Measurements from ENCODE around the gene MEGF6.

MEGF6 gene

GRCh38 chr1:3645247-3645646, 33.9 kb upstream of the MEGF6 start:
- TF ChIP-seq OSR1 (CRISPR knock-in tag; IDR thresholded peaks at IDR 0.05) (no peak), ARNTL (CRISPR knock-in tag; IDR thresholded peaks at IDR 0.05; ENCODE audit: borderline replicate concordance, low read depth) (no peak), CSDC2 (CRISPR knock-in tag; IDR thresholded peaks at IDR 0.05) (no peak), PATZ1 (CRISPR knock-in tag; IDR thresholded peaks at IDR 0.05; ENCODE audit: borderline replicate concordance) (no peak), BACH2 (CRISPR knock-in tag; IDR thresholded peaks at IDR 0.05; ENCODE audit: borderline replicate concordance) (no peak), ZNF565 (CRISPR knock-in tag; conservative IDR thresholded peaks at IDR 0.05; ENCODE audit: low read depth) (no peak), RARB (CRISPR knock-in tag; IDR thresholded peaks at IDR 0.05) (no peak), TCF4 (CRISPR knock-in tag; IDR thresholded peaks at IDR 0.05; ENCODE audit: borderline replicate concordance) (no peak), ESRRG (CRISPR knock-in tag; IDR thresholded peaks at IDR 0.05) (no peak), ISL1 (CRISPR knock-in tag; IDR thresholded peaks at IDR 0.05) (no peak), ZNF70 (CRISPR knock-in tag; IDR thresholded peaks at IDR 0.05) (no peak), ZFP3 (CRISPR knock-in tag; IDR thresholded peaks at IDR 0.05) (no peak), ZC3H10 (CRISPR knock-in tag; IDR thresholded peaks at IDR 0.05) (no peak), ZNF8 (CRISPR knock-in tag; IDR thresholded peaks at IDR 0.05) (no peak)
- TF ChIP-seq, protein P1, sequence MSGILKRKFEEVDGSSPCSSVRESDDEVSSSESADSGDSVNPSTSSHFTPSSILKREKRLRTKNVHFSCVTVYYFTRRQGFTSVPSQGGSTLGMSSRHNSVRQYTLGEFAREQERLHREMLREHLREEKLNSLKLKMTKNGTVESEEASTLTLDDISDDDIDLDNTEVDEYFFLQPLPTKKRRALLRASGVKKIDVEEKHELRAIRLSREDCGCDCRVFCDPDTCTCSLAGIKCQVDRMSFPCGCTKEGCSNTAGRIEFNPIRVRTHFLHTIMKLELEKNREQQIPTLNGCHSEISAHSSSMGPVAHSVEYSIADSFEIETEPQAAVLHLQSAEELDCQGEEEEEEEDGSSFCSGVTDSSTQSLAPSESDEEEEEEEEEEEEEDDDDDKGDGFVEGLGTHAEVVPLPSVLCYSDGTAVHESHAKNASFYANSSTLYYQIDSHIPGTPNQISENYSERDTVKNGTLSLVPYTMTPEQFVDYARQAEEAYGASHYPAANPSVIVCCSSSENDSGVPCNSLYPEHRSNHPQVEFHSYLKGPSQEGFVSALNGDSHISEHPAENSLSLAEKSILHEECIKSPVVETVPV (CRISPR knock-in tag; IDR thresholded peaks at IDR 0.05), result no peak
- no peak for ATAC-seq

DNA sequence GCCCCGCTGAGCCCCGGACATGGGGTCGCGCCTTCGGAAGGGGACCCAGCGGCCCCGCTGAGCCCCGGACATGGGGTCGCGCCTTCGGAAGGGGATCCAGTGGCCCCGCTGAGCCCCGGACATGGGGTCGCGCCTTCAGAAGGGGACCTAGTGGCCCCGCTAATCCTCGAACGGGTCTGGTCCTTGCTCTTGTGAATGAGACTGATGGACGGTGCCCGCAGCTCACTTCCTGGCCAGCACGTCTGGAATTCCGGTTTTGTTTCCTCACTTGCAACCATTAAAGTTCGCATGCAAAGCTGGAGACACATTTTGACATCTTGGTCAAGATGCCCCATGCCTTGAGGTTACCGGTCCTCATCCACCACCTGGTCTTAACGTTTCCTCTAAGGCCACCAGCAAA, 33.0 kb upstream of the MEGF6 start:
- no peak for TF ChIP-seq OSR1 (CRISPR knock-in tag; IDR thresholded peaks at IDR 0.05)
- TF ChIP-seq, protein P2, sequence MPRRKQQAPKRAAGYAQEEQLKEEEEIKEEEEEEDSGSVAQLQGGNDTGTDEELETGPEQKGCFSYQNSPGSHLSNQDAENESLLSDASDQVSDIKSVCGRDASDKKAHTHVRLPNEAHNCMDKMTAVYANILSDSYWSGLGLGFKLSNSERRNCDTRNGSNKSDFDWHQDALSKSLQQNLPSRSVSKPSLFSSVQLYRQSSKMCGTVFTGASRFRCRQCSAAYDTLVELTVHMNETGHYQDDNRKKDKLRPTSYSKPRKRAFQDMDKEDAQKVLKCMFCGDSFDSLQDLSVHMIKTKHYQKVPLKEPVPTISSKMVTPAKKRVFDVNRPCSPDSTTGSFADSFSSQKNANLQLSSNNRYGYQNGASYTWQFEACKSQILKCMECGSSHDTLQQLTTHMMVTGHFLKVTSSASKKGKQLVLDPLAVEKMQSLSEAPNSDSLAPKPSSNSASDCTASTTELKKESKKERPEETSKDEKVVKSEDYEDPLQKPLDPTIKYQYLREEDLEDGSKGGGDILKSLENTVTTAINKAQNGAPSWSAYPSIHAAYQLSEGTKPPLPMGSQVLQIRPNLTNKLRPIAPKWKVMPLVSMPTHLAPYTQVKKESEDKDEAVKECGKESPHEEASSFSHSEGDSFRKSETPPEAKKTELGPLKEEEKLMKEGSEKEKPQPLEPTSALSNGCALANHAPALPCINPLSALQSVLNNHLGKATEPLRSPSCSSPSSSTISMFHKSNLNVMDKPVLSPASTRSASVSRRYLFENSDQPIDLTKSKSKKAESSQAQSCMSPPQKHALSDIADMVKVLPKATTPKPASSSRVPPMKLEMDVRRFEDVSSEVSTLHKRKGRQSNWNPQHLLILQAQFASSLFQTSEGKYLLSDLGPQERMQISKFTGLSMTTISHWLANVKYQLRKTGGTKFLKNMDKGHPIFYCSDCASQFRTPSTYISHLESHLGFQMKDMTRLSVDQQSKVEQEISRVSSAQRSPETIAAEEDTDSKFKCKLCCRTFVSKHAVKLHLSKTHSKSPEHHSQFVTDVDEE (CRISPR knock-in tag; IDR thresholded peaks at IDR 0.05), result no peak
- no peak for TF ChIP-seq ESRRG (CRISPR knock-in tag; IDR thresholded peaks at IDR 0.05)
- TF ChIP-seq CREB5 (CRISPR knock-in tag; IDR thresholded peaks at IDR 0.05; ENCODE audit: low read depth), result no peak
- no peak for TF ChIP-seq ZNF70 (CRISPR knock-in tag; IDR thresholded peaks at IDR 0.05)
- TF ChIP-seq PATZ1 (CRISPR knock-in tag; IDR thresholded peaks at IDR 0.05; ENCODE audit: borderline replicate concordance), result no peak
- TF ChIP-seq ISL1 (CRISPR knock-in tag; IDR thresholded peaks at IDR 0.05), result no peak
- no peak for TF ChIP-seq TCF4 (CRISPR knock-in tag; IDR thresholded peaks at IDR 0.05; ENCODE audit: borderline replicate concordance)
- TF ChIP-seq, protein P1 (CRISPR knock-in tag; IDR thresholded peaks at IDR 0.05), result no peak
- no peak for TF ChIP-seq ARNTL (CRISPR knock-in tag; IDR thresholded peaks at IDR 0.05; ENCODE audit: borderline replicate concordance, low read depth)
- no peak for TF ChIP-seq ZFP30 (CRISPR knock-in tag; IDR thresholded peaks at IDR 0.05)
- no peak for TF ChIP-seq ZC3H10 (CRISPR knock-in tag; IDR thresholded peaks at IDR 0.05)
- TF ChIP-seq ZFP3 (CRISPR knock-in tag; IDR thresholded peaks at IDR 0.05), result no peak
- TF ChIP-seq, protein P3, sequence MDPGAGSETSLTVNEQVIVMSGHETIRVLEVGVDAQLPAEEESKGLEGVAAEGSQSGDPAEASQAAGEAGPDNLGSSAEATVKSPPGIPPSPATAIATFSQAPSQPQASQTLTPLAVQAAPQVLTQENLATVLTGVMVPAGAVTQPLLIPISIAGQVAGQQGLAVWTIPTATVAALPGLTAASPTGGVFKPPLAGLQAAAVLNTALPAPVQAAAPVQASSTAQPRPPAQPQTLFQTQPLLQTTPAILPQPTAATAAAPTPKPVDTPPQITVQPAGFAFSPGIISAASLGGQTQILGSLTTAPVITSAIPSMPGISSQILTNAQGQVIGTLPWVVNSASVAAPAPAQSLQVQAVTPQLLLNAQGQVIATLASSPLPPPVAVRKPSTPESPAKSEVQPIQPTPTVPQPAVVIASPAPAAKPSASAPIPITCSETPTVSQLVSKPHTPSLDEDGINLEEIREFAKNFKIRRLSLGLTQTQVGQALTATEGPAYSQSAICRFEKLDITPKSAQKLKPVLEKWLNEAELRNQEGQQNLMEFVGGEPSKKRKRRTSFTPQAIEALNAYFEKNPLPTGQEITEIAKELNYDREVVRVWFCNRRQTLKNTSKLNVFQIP (CRISPR knock-in tag; IDR thresholded peaks at IDR 0.05; ENCODE audit: borderline replicate concordance, low read depth), result no peak
- no peak for TF ChIP-seq PPARA (CRISPR knock-in tag; IDR thresholded peaks at IDR 0.05; ENCODE audit: borderline replicate concordance)
- ATAC-seq, result no peak

Measured in SK-N-SH treated with all-trans-retinoic acid at 6 μM for 48 hours (cell line).